ENCODE data around the gene HDAC9.

DNA sequence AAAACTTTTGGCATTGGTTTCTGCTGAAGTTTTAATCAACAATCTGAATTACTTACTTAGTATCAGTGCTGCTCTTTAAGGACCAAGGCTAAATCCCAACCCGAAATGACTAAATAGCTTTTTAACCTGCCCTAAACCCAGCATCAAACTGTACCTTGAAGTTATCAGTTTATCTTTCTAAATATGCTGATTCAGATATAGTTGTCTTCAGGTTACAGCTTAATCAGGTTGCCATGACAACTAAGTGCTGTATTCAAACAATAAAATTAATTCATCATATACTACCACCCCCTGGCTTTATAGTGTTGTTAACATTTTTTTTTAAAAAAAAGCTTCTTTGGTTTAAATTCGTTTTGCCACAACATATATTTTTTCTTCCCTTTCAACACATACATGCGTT, 382.3 kb downstream of the HDAC9 start:
- TF ChIP-seq, protein P1, sequence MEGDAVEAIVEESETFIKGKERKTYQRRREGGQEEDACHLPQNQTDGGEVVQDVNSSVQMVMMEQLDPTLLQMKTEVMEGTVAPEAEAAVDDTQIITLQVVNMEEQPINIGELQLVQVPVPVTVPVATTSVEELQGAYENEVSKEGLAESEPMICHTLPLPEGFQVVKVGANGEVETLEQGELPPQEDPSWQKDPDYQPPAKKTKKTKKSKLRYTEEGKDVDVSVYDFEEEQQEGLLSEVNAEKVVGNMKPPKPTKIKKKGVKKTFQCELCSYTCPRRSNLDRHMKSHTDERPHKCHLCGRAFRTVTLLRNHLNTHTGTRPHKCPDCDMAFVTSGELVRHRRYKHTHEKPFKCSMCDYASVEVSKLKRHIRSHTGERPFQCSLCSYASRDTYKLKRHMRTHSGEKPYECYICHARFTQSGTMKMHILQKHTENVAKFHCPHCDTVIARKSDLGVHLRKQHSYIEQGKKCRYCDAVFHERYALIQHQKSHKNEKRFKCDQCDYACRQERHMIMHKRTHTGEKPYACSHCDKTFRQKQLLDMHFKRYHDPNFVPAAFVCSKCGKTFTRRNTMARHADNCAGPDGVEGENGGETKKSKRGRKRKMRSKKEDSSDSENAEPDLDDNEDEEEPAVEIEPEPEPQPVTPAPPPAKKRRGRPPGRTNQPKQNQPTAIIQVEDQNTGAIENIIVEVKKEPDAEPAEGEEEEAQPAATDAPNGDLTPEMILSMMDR (IDR thresholded peaks at IDR 0.05): no peak
- no peak for TF ChIP-seq POLR2A (IDR thresholded peaks at IDR 0.05)
- TF ChIP-seq POLR2AphosphoS5 (IDR thresholded peaks at IDR 0.05; ENCODE audit: insufficient read depth in 1 of 2, low read depth in 1 of 2): no peak

Measured in vagina (tissue), 2 donors.